Skin of body (tissue), 2 donors: ENCODE data around the gene CABCOCO1. TPM values are rescaled to one million over a fixed set of nuclear protein-coding genes. Genes with fewer than 3 reads are reported as not detected.

Experiments
- DNase-seq: peaks from one replicate; lab custom pipeline; 2025; lab: John Stamatoyannopoulos, UW
- total RNA-seq: library from RNA; depleted of rRNA; stranded (reverse); fragments of >200 nt; gene quantifications from one replicate; pipeline ENCODE4 v1.2.3, GENCODE V29; 2014

CABCOCO1 gene
- total RNA-seq, 1 donor from 2014 or later, result 2.0 TPM

DNA sequence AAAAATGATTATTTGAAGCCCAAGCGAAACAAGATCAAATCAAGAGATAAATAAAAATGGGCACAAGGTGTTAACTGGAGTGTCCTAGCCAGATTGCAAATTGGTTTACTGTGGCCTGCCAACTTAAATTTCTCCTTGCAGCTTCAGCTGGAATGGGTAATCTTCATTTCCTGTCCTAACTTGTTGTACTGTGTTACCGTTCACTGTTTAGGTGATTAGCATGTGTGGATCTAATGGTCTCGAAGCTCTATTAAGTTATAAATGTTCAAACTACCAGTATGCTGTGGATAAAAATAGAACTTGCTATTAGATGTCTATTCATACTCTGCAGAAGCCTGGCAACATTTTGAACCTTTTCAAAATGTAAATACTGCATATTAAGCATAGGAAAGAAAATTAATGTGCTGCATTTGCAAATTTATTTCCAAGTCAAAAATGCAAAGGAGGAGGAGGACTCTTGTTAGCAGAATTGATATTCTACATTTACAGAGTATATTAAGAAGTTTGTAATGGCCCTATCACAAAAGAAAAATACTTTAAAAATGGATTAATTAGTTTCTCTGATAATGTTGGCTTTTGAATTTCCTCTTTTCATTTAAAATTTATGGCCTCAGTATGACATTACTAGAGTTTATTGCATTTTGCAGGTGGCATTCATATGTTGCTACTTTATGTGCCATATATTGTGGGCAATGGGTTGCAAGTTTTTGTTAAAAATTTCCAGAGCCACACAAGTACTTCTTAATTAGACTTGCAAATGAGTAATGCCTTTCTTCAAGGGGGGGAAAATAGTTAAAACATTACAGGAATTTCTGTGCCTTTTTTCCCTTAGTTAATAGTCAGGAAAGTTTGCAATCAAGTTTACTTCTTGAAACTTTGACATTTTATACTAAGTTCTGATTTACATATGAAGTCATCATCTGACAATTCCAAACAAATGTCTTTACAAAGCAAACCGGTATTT lies 92.1 kb downstream of the CABCOCO1 start:
- DNase-seq, result peak; percentile 28

DNA sequence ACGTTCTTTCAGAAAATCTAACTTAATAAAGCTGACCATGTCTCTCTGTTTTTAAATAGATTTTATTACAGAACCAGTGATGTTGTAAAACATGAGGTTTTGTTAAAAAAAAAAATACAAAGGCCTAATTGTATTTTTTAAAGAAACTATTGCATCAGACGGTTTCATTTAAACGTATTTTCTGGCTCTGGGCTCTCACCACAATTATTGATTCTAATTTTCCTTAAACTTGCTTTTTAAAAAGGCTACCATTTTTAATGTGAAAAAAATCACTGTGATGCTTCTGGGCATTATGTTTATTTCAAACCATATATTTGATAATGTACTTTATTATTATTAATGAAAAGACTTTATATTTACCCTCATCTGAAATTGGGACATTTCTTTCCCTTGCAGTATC lies 94.3 kb downstream of the CABCOCO1 start:
- no peak for DNase-seq

DNA sequence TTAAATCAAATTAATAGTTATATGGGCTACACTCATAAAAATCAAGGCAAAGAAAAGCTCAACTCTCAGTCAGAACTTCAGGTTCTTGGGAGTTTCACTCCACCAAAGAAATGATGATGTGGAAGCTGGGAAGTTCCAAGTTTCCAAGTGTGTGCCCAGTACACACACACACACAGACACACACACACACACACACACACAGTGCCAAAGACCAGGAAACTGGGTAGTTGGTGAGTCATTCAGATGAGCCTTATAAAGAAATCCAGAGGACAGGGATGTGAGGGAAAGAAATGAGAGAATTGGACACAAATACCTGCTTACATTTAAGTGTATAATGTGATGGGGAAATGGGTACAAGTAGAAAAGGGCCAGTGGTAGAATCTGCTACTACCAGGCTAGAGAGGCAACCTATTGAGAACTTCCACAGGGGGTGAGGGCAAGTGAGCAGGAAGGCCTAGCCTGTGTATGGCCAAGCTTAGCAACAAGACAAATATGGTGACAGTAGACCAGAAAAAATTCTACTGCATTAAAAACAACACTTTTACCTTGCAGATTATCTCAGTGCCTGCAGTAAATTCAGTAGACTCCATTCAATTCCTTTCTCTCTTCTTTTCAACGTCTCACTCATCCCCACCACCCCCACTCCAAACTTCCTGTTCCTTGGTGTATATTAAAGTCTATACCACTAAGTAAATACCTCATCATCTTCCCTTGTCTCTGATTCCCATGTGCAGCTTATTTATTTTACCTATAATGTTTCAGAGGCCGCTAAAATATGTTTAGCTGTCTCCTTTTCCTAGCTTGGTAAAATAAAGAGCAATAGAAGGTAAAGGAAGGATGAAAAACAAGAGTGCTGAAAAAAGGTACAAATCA lies 95.0 kb downstream of the CABCOCO1 start:
- DNase-seq, result no peak

DNA sequence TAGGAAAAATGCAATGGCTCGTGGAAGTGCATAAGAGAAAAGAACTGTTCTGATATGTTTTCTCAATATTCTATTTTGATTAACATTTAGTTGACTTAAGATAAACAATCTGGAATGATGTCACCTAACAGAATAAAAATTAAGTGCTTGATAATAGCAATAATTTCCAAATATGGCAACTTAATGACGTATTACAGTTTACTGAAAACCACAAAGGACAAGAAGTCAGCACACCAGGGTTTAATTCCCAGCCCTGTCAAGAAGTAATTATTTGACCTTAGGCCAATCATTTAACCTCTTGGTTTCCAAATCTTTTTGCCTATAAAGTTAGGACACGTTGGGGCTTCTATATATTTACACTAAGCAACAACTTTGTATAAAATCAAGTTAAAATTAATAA lies 95.7 kb downstream of the CABCOCO1 start:
- DNase-seq, result peak; percentile 9

DNA sequence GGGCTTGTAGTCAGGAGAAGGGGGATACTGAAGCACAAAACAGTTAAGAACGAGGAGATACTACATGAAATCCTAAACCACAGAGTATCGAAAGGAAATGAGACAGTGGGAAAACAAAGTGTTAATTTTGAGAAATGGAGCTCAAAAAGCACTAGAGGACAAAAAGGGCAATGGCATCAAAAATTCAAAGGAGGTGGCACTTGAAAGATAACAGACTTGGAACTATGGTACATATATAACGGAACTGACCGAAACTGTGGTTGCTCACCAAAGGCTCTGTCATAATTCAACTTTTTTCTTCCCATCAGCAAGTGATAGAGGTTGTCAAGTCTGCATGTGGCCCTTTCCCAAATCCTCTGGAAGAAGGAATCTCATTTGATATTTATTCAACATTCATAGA lies 97.0 kb downstream of the CABCOCO1 start:
- no peak for DNase-seq

DNA sequence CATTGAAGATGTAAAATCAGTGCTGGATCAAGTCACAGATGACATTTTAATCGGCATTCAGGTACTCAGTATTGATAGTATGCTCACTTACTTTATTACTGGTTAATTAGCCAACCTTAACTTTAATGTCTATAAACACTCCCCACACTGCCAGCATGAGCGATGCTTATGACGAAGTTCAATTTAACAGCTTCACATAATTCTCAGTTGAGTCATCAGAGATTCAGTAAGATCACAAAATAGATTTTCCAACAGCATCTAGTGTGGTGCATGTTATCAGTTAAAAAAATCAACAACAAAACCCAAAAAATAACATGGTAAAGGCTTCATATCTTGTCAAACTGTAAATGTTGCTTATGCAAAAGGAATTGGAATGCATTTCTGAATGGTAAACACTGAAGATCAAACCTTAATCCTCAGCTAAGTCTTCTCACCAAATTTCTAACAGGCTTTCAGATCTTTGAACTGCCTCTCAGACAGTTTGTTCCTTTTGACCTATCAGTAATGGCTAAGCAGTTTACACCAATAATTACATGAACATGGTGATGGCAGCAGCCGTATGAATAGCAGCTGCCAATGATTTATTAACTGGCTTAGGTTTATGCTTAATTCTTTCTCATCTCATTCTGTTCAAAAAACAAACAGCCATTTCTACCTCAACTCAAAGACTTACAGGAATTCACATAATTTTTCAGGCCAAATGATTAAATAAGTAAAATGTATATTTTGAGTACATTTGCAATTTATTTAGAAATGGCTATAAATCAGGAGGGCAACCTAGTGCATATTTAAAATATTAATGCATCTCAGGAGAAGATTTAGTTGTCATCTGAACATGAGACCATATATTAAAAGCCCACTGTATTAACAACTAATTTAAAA lies 98.5 kb downstream of the CABCOCO1 start:
- DNase-seq, result no peak

DNA sequence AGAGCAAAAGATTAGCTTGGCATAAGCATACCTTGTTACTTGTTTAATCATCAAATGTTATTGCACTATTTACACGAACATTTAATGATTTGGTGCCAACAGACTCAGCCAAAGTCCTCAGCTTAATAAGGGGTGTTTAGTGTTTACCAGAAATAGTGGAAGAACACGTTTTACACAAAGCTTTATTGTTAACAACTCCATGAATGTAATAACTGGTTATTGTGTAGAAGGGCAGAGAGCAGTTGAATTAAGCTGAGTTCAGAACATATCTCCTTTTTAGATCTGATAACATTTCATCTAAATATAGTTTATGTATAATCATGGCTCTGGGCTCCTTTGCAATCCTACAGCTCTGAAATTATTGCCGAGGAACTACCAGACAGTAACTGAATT lies 99.1 kb downstream of the CABCOCO1 start:
- DNase-seq, result peak; percentile 5

DNA sequence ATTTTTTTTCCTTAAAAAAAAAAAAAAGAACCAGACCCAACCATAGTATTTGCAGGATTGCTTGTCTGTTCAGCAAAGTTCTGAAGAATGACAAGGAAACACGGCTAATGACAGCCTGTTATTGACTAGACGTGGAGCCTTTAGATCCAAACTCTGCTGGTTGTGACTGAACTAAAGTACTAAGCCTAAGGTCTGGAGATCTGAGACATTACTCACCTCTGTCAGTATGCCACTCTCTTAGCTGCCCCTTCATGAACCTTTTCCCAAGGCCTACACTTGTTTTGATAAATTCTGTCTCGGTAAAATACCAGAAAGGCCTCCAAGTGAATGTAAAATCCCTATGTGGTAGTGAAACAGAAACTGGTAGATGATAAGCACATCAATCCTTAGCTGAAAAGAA lies 101.0 kb downstream of the CABCOCO1 start:
- no peak for DNase-seq

DNA sequence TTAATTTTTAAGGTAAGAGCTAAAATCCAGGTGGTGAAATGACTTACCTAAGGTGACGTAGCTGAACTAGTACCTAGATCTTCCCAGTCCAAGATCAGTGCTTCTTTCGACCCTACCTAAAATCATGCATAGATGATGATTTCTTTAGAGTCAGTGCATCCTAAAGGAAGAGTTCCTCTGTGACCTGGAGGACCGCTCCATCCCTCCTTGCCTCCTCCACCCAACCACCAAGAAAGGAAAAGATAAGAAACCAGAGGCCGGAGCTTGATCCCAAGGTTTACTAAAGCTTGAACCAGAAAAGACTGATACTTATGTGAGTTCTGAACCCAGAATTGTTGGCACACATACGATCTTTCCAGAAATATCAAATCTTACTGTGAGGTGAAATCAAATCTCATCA lies 101.8 kb downstream of the CABCOCO1 start:
- no peak for DNase-seq

DNA sequence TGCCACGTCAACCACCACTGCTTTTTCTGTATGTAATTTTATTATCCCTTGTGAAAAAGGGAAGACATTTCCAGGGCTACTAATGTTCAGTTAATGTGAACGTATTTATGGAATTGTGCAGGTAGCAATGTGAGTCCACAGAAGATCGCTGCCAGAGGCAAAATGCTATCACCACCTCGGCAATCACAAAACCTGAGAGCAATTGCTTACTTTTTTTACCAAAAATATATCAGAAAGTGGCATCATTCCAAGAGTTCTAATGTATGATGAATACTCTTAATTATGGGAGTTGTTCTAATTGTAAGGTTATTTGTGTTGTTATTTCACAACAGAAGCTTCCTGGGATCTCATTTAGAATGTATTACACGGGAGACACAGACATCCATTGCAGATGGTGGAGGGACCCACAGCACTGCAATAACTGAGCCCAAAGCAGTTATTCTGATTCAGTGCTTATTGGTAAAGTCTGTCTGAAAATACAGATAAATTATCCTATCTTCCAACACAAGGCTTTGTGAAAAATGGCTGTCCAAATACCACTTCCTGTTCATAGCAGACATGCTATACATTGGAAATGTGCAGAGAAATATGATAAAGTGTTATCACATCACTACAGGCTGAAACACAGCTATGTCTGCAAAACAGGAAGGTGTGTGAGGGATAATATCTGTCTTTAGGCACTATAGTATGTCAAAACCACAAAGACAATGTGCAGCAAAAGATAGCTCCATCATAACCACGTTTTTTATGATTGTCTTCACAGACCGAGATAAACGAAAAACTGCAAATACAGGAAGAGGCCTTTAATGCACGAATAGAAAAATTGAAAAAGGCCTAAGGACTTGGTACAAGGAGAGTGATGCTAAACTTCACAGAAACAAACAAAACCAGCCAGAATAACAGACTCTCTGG lies 102.7 kb downstream of the CABCOCO1 start:
- no peak for DNase-seq

DNA sequence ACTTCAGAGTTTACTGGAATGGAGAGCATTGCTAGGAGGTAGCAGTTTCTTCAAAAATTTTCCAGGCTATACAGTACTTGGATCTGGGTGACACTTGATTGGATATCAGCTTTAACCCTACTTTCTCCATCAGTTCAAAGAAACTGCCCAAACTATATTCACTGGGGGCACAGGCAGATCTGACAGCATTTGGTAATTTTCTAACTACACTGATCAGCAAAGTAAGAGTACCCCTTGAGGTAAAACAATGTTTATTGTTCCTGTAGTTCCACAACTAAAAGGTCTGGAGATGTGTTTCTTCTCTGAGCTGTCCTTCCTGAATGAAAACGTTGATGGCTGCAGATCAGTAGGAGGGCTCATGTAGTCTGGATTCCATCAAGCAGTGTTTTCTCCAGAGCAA lies 104.2 kb downstream of the CABCOCO1 start:
- DNase-seq, result no peak

DNA sequence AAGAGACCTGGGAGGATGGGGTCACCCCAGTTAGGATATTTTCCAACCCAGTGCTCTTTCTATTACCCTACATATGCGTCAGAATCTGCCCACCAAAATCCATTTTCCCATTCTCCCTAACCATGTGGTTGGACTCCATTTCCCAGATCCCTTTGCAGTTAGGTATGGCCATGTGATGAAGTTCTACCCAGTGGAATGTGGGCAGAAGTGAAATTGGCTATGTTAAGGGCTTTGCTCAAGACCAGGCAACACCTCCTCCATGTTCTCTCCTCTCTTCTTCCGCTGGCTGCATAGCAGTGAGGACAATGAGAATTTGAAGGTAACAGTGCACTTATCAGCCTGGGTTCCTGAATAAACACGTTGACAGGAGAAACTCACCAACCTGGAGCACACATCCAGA lies 111.3 kb downstream of the CABCOCO1 start:
- DNase-seq, result no peak

DNA sequence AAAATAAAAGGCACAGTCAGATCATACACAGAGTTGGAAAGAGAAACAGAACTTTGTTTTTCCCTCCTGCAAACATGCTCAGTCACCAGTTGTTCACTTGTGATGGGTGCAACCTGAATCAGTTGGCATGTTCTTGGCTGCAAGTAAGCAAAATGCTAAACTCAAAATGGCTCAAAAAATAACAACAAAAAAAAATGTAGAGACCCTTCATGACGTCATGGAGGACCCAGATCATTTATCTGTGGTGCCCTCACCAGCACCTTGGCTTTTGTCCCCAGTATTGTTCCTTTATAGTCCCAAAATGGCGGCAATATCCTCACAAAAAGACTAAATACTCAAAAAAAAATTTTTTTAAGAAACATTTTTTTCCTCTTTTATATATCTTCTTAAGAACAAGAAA lies 112.4 kb downstream of the CABCOCO1 start:
- no peak for DNase-seq

DNA sequence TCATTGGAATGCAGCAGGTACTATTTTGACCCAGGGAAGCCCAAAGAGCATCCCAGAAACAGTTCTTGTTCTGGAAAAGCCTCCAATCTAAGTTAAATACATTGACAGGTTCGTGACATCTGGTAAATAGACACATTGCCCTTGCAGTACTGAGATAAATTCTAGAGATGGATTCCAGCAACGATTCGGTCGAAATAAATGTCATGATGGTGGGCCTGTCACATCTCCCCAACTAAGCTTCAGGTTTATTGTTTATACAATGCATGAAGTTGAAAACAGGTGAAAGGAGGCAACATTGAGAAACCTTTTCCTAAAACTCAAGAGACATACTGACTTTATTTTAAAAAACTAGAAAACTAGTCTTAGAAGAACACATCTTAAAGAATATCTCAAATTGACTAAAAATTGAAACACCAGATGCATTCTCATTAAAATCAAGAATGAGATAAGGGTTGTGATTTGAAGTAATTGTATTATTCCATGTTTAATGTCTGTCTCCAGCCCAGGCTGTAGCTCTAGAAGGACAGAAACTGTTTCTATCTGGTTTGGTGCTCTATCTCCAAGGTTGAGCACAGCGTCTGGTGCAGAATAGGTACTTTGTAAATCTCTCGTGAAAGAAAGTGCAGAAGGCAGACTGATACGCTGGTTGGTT lies 114.0 kb downstream of the CABCOCO1 start:
- DNase-seq, result no peak

DNA sequence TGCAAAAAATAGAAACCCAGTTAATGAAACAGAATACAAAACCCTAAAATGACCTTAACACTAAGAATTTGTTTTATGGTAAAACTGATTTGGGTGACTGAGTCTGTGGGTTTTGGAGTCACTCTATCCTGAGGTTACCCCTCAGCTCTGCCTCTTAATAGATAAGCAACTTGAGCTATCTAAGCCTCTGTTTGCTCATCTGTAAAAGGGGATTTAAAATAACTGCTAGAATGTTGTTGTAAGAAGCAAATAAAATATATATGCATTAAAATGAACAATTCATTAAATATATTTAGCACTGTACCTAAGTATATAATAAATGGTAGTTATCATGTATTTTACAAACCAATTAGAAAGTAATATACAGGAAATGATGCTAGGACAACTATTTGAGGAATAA lies 115.4 kb downstream of the CABCOCO1 start:
- DNase-seq, result no peak

DNA sequence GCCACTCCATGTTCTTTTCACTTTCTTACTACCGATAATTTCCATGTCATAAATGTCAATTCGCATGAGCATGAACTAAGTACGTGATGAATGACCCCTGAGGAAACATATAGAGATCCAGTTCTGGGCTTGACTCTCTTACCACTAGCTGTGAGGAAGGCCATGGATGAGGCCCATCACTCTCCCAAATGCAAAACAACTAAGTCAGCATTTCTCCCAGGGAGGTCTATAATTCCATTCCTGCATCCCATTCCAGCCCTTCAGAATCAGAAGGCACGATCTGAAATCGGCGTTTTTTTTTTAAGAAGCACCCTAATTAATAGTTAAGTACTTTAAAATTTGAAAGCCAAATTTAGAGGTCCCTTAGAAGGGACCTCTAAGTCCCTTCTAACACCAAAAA lies 116.5 kb downstream of the CABCOCO1 start:
- no peak for DNase-seq

DNA sequence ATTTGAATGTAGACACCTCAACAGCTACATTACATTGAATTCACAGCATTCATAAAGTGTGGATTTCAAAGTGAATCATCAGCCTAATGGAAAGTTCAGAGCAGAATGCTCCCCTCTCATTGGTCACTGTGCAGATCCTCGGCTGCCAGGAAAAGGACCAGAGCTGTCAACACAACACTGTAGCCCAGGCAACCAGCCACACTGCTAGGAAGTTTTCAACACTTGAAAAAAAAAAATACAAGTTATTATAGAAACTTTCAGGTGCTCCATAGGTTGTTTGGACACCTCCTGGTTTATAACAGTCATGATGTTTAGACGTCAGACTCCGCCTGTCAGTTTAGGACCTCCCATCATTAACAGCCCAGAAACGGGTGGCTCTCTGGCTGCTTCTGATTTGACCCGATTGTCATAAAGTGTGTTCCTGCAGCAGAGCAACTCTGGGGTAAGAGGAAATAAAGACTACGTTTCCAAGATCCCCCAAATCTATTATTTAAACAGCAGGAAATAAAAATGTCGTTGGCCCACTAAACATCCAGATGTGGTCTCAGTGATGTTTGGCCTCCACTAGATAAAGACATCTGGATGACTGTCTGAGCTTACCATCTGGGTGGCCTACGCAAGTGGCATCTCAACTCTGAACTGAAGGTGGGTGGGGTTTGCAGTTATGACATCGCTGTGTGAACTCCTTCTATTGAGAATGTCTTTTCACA lies 117.4 kb downstream of the CABCOCO1 start:
- peak; percentile 22 for DNase-seq

DNA sequence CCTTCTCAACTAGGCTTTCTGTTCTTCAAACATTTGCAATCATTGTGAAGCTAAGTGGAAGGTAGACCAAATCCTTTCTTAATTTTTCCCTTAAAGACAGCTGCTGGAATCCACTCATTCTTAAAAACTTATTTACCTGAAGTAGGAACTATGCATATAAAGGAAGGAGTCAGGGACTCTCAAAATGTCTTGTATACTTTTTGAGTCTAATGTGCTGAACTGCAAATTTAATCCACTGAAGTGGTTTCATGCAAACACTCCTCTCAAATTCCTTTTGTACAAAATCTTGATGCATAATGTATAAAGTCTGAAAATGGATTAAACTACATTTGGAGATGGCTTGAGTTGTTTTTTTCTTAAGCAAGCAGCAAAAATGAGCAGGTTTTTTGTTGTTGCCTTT lies 118.0 kb downstream of the CABCOCO1 start:
- DNase-seq, result no peak

DNA sequence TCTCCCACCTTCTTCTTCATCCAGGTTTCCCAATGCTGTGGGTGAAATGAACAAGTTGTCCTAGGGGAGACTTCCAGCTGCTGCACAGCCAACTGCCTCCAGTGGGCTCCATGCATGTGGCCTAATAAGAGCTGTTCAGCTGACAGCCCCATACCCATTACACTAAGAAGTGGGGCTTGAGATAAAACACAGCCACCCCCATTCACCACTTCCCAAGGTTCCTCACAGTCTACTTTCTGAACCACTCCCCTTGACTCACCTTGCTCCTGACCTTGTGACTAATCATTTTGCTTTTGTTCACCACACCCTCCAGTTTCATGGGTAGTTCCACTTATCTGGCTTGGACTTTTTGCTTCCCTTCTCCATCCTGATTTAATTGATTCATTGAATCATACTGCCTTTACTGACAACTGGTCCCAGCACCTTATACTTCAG lies 119.3 kb downstream of the CABCOCO1 start:
- DNase-seq, result no peak
